Measurements from ENCODE around the gene CCDC88C.

Gene CCDC88C

DNA sequence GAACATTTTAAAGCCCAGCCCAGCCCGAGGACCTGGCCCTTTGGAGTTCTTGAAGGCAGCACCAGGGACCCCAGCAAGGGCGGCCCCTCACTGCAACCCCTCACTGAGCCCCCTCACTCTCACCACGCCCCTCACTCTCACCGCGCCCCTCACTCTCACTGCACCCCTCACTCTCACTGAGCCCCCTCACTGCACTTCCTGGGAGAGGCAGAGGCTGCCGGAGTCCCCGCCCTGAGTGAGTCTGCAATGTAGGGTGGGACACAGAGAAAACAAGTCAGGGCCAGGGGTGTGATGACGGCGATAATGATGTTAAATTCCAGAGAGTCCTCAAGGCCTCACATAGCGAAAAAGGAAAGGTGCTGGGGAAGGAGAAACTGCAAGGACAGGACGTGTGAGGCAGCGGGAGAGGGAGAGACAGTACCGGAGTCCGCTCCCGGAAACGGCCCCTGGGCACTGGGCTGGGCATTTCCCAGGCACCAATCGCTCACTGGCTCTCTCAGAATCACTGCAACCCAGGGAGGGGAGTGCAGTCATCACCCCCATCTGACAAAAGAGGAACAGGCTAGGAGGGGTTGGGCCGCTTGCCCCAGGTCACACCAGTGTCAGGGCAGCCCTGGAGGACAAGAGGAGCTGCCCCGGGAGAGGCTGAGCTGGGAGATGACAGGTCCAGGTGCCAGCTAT is 24.9 kb downstream of the CCDC88C start:
- no peak for DNase-seq (ENCODE audit: low read depth)
- H3K4me3 ChIP-seq (ENCODE audit: low read depth, low read length), result no peak overlapping the region
- in situ Hi-C loops (cut with HindIII; ENCODE audit: low sequenced_read_pairs), result loop anchor here (5.0 kb wide), 1 partner anchor 70 kb away; no protein-coding TSS in a partner anchor

DNA sequence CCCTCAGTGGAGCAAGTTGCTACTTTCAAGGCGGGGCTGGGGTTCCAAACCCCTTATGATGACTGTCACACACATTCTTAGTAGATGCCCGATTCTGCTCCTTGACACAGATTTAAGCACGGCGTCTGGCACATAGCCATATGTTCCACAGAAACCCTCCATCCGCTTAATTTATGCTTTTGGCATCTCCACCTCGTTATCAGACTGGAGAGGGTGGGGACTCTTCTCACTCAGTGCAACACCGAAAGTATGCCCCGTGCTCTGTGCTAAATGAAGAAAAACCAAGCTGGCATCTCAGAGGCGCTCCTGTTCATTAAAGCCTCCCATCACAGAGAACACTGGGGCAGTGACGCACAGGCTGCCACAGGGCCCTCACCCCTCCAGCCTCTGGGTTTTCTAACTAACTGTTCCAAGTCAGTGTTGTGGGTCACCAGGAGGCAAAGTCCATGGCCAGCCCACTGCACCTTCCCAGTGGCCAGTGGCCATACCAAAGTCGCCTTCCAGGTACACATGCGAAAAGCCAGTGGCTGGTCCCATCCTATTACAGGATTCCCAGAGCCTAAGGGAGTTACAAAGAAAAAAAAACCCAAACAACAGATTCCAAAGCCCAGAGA is 27.3 kb downstream of the CCDC88C start:
- DNase-seq (ENCODE audit: low read depth), result no peak
- TF ChIP-seq, protein P1, sequence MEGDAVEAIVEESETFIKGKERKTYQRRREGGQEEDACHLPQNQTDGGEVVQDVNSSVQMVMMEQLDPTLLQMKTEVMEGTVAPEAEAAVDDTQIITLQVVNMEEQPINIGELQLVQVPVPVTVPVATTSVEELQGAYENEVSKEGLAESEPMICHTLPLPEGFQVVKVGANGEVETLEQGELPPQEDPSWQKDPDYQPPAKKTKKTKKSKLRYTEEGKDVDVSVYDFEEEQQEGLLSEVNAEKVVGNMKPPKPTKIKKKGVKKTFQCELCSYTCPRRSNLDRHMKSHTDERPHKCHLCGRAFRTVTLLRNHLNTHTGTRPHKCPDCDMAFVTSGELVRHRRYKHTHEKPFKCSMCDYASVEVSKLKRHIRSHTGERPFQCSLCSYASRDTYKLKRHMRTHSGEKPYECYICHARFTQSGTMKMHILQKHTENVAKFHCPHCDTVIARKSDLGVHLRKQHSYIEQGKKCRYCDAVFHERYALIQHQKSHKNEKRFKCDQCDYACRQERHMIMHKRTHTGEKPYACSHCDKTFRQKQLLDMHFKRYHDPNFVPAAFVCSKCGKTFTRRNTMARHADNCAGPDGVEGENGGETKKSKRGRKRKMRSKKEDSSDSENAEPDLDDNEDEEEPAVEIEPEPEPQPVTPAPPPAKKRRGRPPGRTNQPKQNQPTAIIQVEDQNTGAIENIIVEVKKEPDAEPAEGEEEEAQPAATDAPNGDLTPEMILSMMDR (IDR thresholded peaks at IDR 0.05; ENCODE audit: low read depth, low read length, missing control alignments), result no peak
- no peak overlapping the region for H3K4me3 ChIP-seq (ENCODE audit: low read depth, low read length)

More for the DNA sequence above, 24.9 kb downstream of the CCDC88C start:
- TF ChIP-seq, protein P1 (IDR thresholded peaks at IDR 0.05; ENCODE audit: low read depth, low read length, missing control alignments), result no peak

DNA sequence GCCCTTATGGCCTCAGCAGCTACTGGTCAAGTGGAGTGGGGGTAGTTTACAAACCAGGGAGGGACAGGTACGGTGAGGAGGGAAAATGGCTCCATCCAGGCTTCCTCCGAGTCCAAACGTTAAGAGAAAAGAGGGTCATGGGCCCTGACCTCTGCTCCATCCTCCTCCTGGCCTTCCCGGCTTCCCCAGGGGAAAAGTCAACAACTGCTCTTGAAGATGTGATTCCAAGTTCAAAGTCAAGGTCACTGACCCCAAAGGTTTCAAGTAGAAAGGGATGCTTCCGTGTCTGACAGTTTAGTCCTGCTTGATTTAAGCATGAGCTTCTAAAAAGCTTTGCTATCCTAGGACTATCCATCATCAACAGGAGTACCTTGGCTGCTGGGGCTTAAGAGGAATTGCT is 28.5 kb downstream of the CCDC88C start:
- no peak for DNase-seq (ENCODE audit: low read depth)
- H3K4me3 ChIP-seq (ENCODE audit: low read depth, low read length), result no peak overlapping the region
- TF ChIP-seq, protein P1 (IDR thresholded peaks at IDR 0.05; ENCODE audit: low read depth, low read length, missing control alignments), result no peak
- in situ Hi-C loops (cut with HindIII; ENCODE audit: low sequenced_read_pairs), result no loop called here

More for the DNA sequence above, 27.3 kb downstream of the CCDC88C start:
- in situ Hi-C loops (cut with HindIII; ENCODE audit: low sequenced_read_pairs), result loop anchor here (5.0 kb wide), 1 partner anchor 72 kb away; no protein-coding TSS in a partner anchor

DNA sequence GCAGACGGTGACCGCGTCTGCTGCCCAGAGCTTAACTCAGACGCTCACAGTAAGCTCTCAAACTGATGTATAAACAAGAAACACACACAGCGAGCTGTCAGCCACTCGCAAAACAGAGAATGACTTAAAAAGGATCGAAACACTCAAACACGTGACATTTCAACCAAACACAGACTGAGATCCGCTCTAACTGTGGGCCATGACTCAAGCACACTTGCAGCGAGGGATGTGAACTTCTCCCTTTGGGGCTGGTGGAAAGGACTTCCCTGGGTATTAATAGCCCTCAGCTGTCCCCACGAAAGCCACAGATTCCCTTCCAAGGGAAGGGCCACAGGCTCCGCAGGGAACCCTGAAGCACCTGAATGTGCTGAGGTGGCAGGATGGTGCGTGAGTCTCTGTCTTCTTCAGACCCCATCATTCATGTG is 29.1 kb downstream of the CCDC88C start:
- DNase-seq (ENCODE audit: low read depth), result no peak
- TF ChIP-seq, protein P1 (IDR thresholded peaks at IDR 0.05; ENCODE audit: low read depth, low read length, missing control alignments), result no peak
- H3K4me3 ChIP-seq (ENCODE audit: low read depth, low read length), result no peak overlapping the region
- in situ Hi-C loops (cut with HindIII; ENCODE audit: low sequenced_read_pairs), result no loop called here

DNA sequence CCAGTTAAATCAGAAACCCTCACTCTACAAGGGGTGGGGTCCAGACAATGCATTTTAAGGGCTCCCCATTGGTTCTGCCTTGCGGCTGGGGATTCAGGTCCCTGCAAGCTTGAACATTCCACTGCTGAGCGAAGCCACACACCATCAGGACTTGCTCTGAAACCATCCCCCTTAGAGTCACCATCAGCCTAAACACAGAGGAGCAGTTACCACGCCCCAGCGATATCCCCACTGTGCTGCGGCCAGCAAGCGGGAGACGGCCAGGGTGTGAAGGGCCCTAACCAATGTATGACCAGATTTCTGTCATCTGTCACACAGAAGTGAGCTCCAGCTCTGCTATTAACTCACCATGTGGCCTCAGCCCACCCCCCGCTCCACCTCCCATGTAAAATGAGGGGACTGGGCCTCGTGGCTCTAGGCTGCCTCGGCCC is 29.7 kb downstream of the CCDC88C start:
- H3K4me3 ChIP-seq (ENCODE audit: low read depth, low read length), result no peak overlapping the region
- in situ Hi-C loops (cut with HindIII; ENCODE audit: low sequenced_read_pairs), result no loop called here
- no peak for DNase-seq (ENCODE audit: low read depth)
- TF ChIP-seq, protein P1 (IDR thresholded peaks at IDR 0.05; ENCODE audit: low read depth, low read length, missing control alignments), result no peak

DNA sequence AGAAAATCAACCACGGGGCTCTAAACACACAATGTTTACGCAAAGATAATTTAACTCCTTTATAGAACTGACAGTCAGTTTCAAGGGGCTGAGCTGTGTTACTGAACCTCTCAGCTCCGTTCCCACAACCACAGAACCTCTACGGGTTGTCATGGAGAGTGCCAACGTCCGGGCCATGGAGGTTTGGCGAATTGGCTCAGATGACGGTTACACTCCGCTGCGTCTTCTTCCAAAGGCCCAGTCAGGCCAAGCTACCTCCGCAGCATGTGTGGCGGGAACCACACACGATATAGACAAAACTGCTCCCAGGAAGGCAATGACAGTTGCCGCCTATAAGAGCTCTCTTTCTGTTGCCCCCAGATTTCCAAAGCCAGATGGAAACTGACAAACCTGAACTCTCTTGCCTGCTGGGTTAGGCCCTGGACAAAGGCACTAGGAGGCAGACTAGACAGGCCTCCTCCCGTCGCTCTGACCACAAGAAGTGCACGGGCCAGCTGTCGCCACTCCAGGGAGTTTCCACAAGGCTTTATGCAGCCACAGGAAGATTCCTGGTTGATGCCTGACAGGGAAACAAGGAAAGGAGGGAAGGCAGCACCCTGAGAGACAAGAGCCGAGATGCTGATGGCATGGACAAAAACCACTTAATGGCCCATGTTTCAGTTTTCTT is 30.3 kb downstream of the CCDC88C start:
- H3K4me3 ChIP-seq (ENCODE audit: low read depth, low read length), result no peak overlapping the region
- peak; percentile 51 for DNase-seq (ENCODE audit: low read depth)
- in situ Hi-C loops (cut with HindIII; ENCODE audit: low sequenced_read_pairs), result no loop called here

More for the DNA sequence above, 30.3 kb downstream of the CCDC88C start:
- TF ChIP-seq, protein P1 (IDR thresholded peaks at IDR 0.05; ENCODE audit: low read depth, low read length, missing control alignments), result peak; percentile 2
